K562 (cell line): ENCODE data around the gene ZNF112. TPM values are rescaled to one million over a fixed set of nuclear protein-coding genes. Genes with fewer than 3 reads are reported as not detected.

Experiments
- C11orf30 ChIP-seq: fragments of 450-650 bp; IDR thresholded peaks from 2 replicates; pipeline ENCODE4 v1.6.1; 2016; ENCODE audit warnings: low read depth, mild to moderate bottlenecking
- CEBPB ChIP-seq: fragments of 450-650 bp; IDR thresholded peaks from 2 replicates; pipeline ENCODE4 v1.6.1; 2016; ENCODE audit warnings: missing genetic modification characterization, missing compliant biosample characterization
- DPF2 ChIP-seq: fragments of 450-650 bp; IDR thresholded peaks from 2 replicates; pipeline ENCODE4 v1.6.1; 2016
- HDAC2 ChIP-seq: fragments of 450-650 bp; IDR thresholded peaks from 2 replicates; pipeline ENCODE4 v1.6.1; 2016; ENCODE audit warnings: mild to moderate bottlenecking
- NFIC ChIP-seq: fragments of 450-650 bp; IDR thresholded peaks from 2 replicates; pipeline ENCODE4 v1.6.1; 2017; ENCODE audit warnings: mild to moderate bottlenecking, inconsistent platforms
- POLR3G ChIP-seq: IDR thresholded peaks from 2 replicates; pipeline ENCODE4 v1.6.1; 2011; ENCODE audit not compliant: insufficient read length, insufficient replicate concordance; ENCODE audit errors: extremely low read depth
- PPARD ChIP-seq: fragments of 250-450 bp; sonication (Bioruptor Pico); IDR thresholded peaks from 2 replicates; pipeline ENCODE4 v1.8.0; 2022; ENCODE audit warnings: inconsistent platforms, mild to moderate bottlenecking, moderate library complexity
- RUNX1 ChIP-seq: sonication (generic); IDR thresholded peaks from 2 replicates; pipeline ENCODE4 v1.6.1; 2016; ENCODE audit warnings: antibody characterized with exemption, low read depth
- SIN3A ChIP-seq, 2 experiments: fragments of 150-350 bp in 1 of 2; IDR thresholded peaks; 2 replicates each; pipeline ENCODE4 v1.6.1; 2011 to 2016; ENCODE audit warnings: borderline replicate concordance in 2 of 2, low read depth in 2 of 2, low read length in 2 of 2, mild to moderate bottlenecking in 2 of 2, moderate library complexity in 2 of 2; ENCODE audit not compliant: control insufficient read depth in 1 of 2
- SRSF1 ChIP-seq: fragments of 200-400 bp; formaldehyde crosslinking; IDR thresholded peaks from 2 replicates; pipeline ENCODE4 v1.6.1; 2017; ENCODE audit warnings: mild to moderate bottlenecking, low read depth, low read length, moderate library complexity
- TAF7 ChIP-seq: fragments of 450-650 bp; IDR thresholded peaks from 2 replicates; pipeline ENCODE4 v1.6.1; 2016; ENCODE audit warnings: missing genetic modification characterization, missing compliant biosample characterization
- THRB ChIP-seq: fragments of 450-650 bp; formaldehyde crosslinking; conservative IDR thresholded peaks from 2 replicates; pipeline ENCODE4 v1.4.0; 2022; ENCODE audit warnings: mild to moderate bottlenecking, missing genetic modification characterization
- ZBTB43 ChIP-seq: sonication (generic); formaldehyde crosslinking; IDR thresholded peaks from 2 replicates; pipeline ENCODE4 v1.8.0; 2023; ENCODE audit warnings: mild to moderate bottlenecking, missing genetic modification reagents
- ZHX1 ChIP-seq: fragments of 150-350 bp; conservative IDR thresholded peaks from 2 replicates; pipeline ENCODE4 v1.6.1; 2014; ENCODE audit warnings: low read length
- ZMIZ1 ChIP-seq, 2 experiments: fragments of 150-350 bp in 1 of 2; IDR thresholded peaks; 2 replicates each; pipeline ENCODE4 v1.6.1; 2012 to 2016; ENCODE audit warnings: low read depth in 2 of 2, low read length in 2 of 2, mild to moderate bottlenecking in 1 of 2, moderate library complexity in 1 of 2
- ZNF224 ChIP-seq: sonication (generic); formaldehyde crosslinking; IDR thresholded peaks from 2 replicates; pipeline ENCODE4 v1.8.0; 2022; ENCODE audit warnings: mild to moderate bottlenecking, missing genetic modification reagents
- ZNF24 ChIP-seq: fragments of 450-650 bp; IDR thresholded peaks from 2 replicates; pipeline ENCODE4 v1.6.1; 2016
- ZNF354B ChIP-seq: fragments of 250-450 bp; sonication (Bioruptor Pico); IDR thresholded peaks from 2 replicates; pipeline ENCODE4 v1.4.0; 2020
- ZNF699 ChIP-seq: fragments of 250-450 bp; sonication (Bioruptor Pico); IDR thresholded peaks from 2 replicates; pipeline ENCODE4 v1.8.0; 2021; ENCODE audit warnings: mild to moderate bottlenecking, moderate library complexity; ENCODE audit not compliant: insufficient replicate concordance
- polyA plus RNA-seq, 8 experiments: library from polyadenylated mRNA; depleted of rRNA in 4 of 8; stranded (reverse) in 5 of 8; unstranded in 3 of 8; fragments of >200 nt; fragmentation: Nextera tagmentation in 2 of 8; fragmentation: Illumina TruSeq in 1 of 8; extraction: Ambion mirVana in 2 of 8; extraction: Trizol in 1 of 8; gene quantifications; 2 replicates each; pipeline versions ENCODE4 v1.2.1 to v1.2.3, GENCODE V29; 2011 to 2014; ENCODE audit warnings: inconsistent platforms in 1 of 8, missing spikeins in 1 of 8
- total RNA-seq, 7 experiments: library from RNA; depleted of rRNA in 6 of 7; stranded (reverse); fragments of >200 nt in 6 of 7; fragmentation: Illumina TruSeq in 2 of 7; extraction: Trizol in 2 of 7; gene quantifications; 2 replicates each; pipeline versions ENCODE4 v1.2.1 to v1.2.3, GENCODE V29; 2011 to 2021; ENCODE audit warnings: low replicate concordance in 1 of 7
- TF ChIP-seq, protein P1 (sequence below): fragments of 450-650 bp; formaldehyde crosslinking; IDR thresholded peaks from 2 replicates; pipeline ENCODE4 v1.4.0; 2022; ENCODE audit warnings: mild to moderate bottlenecking, moderate library complexity

The ZNF112 gene
- total and polyA plus RNA-seq, 9 of the 15 experiments (the other 6 are each of a cell fraction or from before 2014, with no cell fraction given): 0.21 to 1.3 (median 0.61) TPM

GRCh38 chr19:44304659-44305193 is 51.8 kb downstream of the ZNF112 start, which contains the start of gene ZNF235 (continued):
- TF ChIP-seq RUNX1: no peak
- no peak for TF ChIP-seq ZHX1
- TF ChIP-seq TAF7 (tag): peak; percentile 62; the same call in 1 of the 2 replicates
- TF ChIP-seq ZNF354B (CRISPR knock-in tag): no peak
- TF ChIP-seq THRB (CRISPR knock-in tag): no peak
- TF ChIP-seq ZMIZ1 (IDR thresholded peaks at IDR 0.05; ENCODE audit: low read depth in 2 of 2, low read length in 2 of 2): no peak
- peak; percentile 55 for TF ChIP-seq NFIC
- TF ChIP-seq, protein P1, sequence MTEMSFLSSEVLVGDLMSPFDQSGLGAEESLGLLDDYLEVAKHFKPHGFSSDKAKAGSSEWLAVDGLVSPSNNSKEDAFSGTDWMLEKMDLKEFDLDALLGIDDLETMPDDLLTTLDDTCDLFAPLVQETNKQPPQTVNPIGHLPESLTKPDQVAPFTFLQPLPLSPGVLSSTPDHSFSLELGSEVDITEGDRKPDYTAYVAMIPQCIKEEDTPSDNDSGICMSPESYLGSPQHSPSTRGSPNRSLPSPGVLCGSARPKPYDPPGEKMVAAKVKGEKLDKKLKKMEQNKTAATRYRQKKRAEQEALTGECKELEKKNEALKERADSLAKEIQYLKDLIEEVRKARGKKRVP (CRISPR knock-in tag): no peak
- TF ChIP-seq ZNF24: no peak
- no peak for TF ChIP-seq PPARD (CRISPR knock-in tag)
- TF ChIP-seq ZBTB43 (CRISPR knock-in tag): no peak
- no peak for TF ChIP-seq SRSF1
- TF ChIP-seq SIN3A (IDR thresholded peaks at IDR 0.05; ENCODE audit: borderline replicate concordance in 2 of 2, control insufficient read depth in 1 of 2, low read depth in 2 of 2, low read length in 2 of 2): peak; percentile 41 to 85; a peak in 2 of 4 replicates
- peak; percentile 62; the same call in 1 of the 2 replicates for TF ChIP-seq DPF2
- TF ChIP-seq ZNF224 (CRISPR knock-in tag): no peak
- peak; percentile 41; the same call in 1 of the 2 replicates for TF ChIP-seq C11orf30
- no peak for TF ChIP-seq CEBPB
- no peak for TF ChIP-seq POLR3G
- no peak for TF ChIP-seq ZNF699 (CRISPR knock-in tag)
- TF ChIP-seq HDAC2: 0 out of 2 replicates have a peak, but pooled peaks have one; percentile 26
